Lower lobe of right lung (tissue), 2 donors: ENCODE results near the gene FMNL3. TPM values are rescaled to one million over a fixed set of nuclear protein-coding genes. Genes with fewer than 3 reads are reported as not detected.

Source experiments
- ATAC-seq, 2 donors: fragments of 200-7000 bp; cut with Tn5 transposase; one replicate each; pipeline ENCODE4 v1.9.1; 2020 to 2022; ENCODE audit warnings: mild to moderate bottlenecking in 2 of 2, moderate library complexity in 2 of 2
- DNase-seq: peaks from one replicate; pipeline ENCODE4 v3.0.0-alpha.2; 2020
- H3K27ac ChIP-seq: fragments of 200-600 bp; one replicate; pipeline ENCODE4 v1.8.0; 2022
- H3K27me3 ChIP-seq: fragments of 200-600 bp; one replicate; pipeline ENCODE4 v1.8.0; 2022; ENCODE audit warnings: low read depth
- H3K36me3 ChIP-seq: fragments of 200-600 bp; one replicate; pipeline ENCODE4 v1.8.0; 2022; ENCODE audit warnings: mild to moderate bottlenecking
- H3K4me1 ChIP-seq: fragments of 200-600 bp; one replicate; pipeline ENCODE4 v1.8.0; 2022
- H3K4me3 ChIP-seq: fragments of 200-600 bp; one replicate; pipeline ENCODE4 v1.8.0; 2022; ENCODE audit warnings: mild to moderate bottlenecking
- H3K9me3 ChIP-seq: fragments of 200-600 bp; one replicate; pipeline ENCODE4 v1.8.0; 2022
- CTCF ChIP-seq: fragments of 200-600 bp; IDR thresholded peaks from one replicate; pipeline ENCODE4 v1.8.0; 2022; ENCODE audit warnings: antibody characterized with exemption, mild to moderate bottlenecking
- intact Hi-C: fragments of 100-400 bp; cut with DNase I; formaldehyde crosslinking; loops from one replicate; pipeline ENCODE4 v1.11.0; 2022
- total RNA-seq: library from RNA; stranded (reverse); fragmentation: NEBNext Ultra II Directional; extraction: Animal tissue kit (Norgen Biotek cat#: 25700); gene quantifications from one replicate; pipeline ENCODE4 v1.2.1, GENCODE V29; 2021
- donor health status: DM: no; HTN: yes; CAD: no; lungs with severe emphysema.

FMNL3 gene
- total RNA-seq, 1 donor from 2014 or later = 36.1 TPM

- no peak for DNase-seq
- no peak for TF ChIP-seq CTCF
Measured at GRCh38 chr12:49674318-49674981, 32.8 kb downstream of the FMNL3 start.

GRCh38 chr12:49673446-49674317 is 33.5 kb downstream of the FMNL3 start:
- ATAC-seq = peak; percentile 97
- no peak overlapping the region for H3K4me3 ChIP-seq
- H3K4me1 ChIP-seq = peaks cover 68% of the 10 kb centered on the region

More at GRCh38 chr12:49674318-49674981, 32.8 kb downstream of the FMNL3 start:
- H3K27me3 ChIP-seq = no peaks in the 10 kb centered on the region
- ATAC-seq = no peak
- intact Hi-C loops = no loop called here
- H3K9me3 ChIP-seq = no peaks in the 10 kb centered on the region
- peak overlapping the region; percentile 87 for H3K27ac ChIP-seq
- H3K4me3 ChIP-seq = no peak overlapping the region
- H3K4me1 ChIP-seq = peaks cover 64% of the 10 kb centered on the region
- no peaks in the 10 kb centered on the region for H3K36me3 ChIP-seq

GRCh38 chr12:49672301-49673217 is 34.6 kb downstream of the FMNL3 start:
- Histone ChIP-seq H3K4me1 (peaks cover 68% of the 10 kb centered on the region), H3K27me3 (no peaks in the 10 kb centered on the region), H3K9me3 (no peaks in the 10 kb centered on the region), H3K36me3 (no peaks in the 10 kb centered on the region), H3K27ac (peak overlapping the region; percentile 87), H3K4me3 (no peak overlapping the region)
- no peak for ATAC-seq
- no peak for DNase-seq
- intact Hi-C loops = no loop called here
- no peak for TF ChIP-seq CTCF

More at GRCh38 chr12:49673446-49674317, 33.5 kb downstream of the FMNL3 start:
- H3K27me3 ChIP-seq = no peaks in the 10 kb centered on the region
- intact Hi-C loops = no loop called here
- H3K27ac ChIP-seq = peak overlapping the region; percentile 87
- H3K9me3 ChIP-seq = no peaks in the 10 kb centered on the region
- TF ChIP-seq CTCF = peak; percentile 55
- H3K36me3 ChIP-seq = no peaks in the 10 kb centered on the region
- DNase-seq = peak; percentile 89

- H3K4me1 ChIP-seq = peaks cover 68% of the 10 kb centered on the region
- peak overlapping the region; percentile 87 for H3K27ac ChIP-seq
- no peak overlapping the region for H3K4me3 ChIP-seq
- no peak for ATAC-seq
- H3K9me3 ChIP-seq = no peaks in the 10 kb centered on the region
- H3K27me3 ChIP-seq = no peaks in the 10 kb centered on the region
- intact Hi-C loops = no loop called here
- no peak for DNase-seq
- H3K36me3 ChIP-seq = no peaks in the 10 kb centered on the region
- TF ChIP-seq CTCF = no peak
Measured at GRCh38 chr12:49671031-49671765, 36.0 kb downstream of the FMNL3 start.
